ENCODE results near the gene CPM.

Gene CPM

GRCh38 chr12:68932961-68933893, at the start of gene CPM:
Gene CPM, minus strand, starts transcription at chr12:68933171. Its CDS starts 334 bp downstream, at chr12:68932837.
- DNase-seq = peak; percentile 83 to 90 (median 87)

- DNase-seq = no peak
Observed at GRCh38 chr12:68981516-68981915, 48.5 kb upstream of the CPM start.

GRCh38 chr12:68980476-68981212, 47.7 kb upstream of the CPM start:
- DNase-seq = no peak

- DNase-seq = peak in 1 of 3 experiments; percentile 7
Observed at GRCh38 chr12:68978678-68979077, 45.7 kb upstream of the CPM start.

GRCh38 chr12:68977909-68978610, 45.1 kb upstream of the CPM start:
- DNase-seq = no peak

GRCh38 chr12:68977335-68977734, 44.4 kb upstream of the CPM start:
- DNase-seq = no peak

- no peak for DNase-seq
Observed at GRCh38 chr12:68976395-68976841, 43.4 kb upstream of the CPM start.

- DNase-seq = no peak
Observed at GRCh38 chr12:68975811-68976210, 42.8 kb upstream of the CPM start.

- no peak for DNase-seq
Observed at GRCh38 chr12:68972595-68972994, 39.6 kb upstream of the CPM start.

GRCh38 chr12:68971404-68971803, 38.4 kb upstream of the CPM start:
- no peak for DNase-seq

GRCh38 chr12:68970951-68971350, 38.0 kb upstream of the CPM start:
- DNase-seq = no peak

GRCh38 chr12:68970306-68970705, 37.3 kb upstream of the CPM start:
- DNase-seq = no peak

GRCh38 chr12:68967046-68967445, 34.1 kb upstream of the CPM start:
- DNase-seq = no peak

GRCh38 chr12:68963856-68964745, 31.1 kb upstream of the CPM start:
- no peak for DNase-seq

GRCh38 chr12:68962877-68963855, 30.2 kb upstream of the CPM start:
- no peak for DNase-seq

GRCh38 chr12:68959891-68960464, 27.0 kb upstream of the CPM start:
- no peak for DNase-seq

GRCh38 chr12:68959143-68959858, 26.3 kb upstream of the CPM start:
- no peak for DNase-seq

GRCh38 chr12:68958322-68958721, 25.4 kb upstream of the CPM start:
- DNase-seq = no peak

- no peak for DNase-seq
Observed at GRCh38 chr12:68957273-68957672, 24.3 kb upstream of the CPM start.

GRCh38 chr12:68956466-68956865, 23.5 kb upstream of the CPM start:
- no peak for DNase-seq

All from NCI-H1417 (cell line).